Loucy (cell line): ENCODE data around the gene GALNT10.

Source experiments
- H2AFZ ChIP-seq: fragments of 200-600 bp; sonication (generic); 2 replicates; pipeline ENCODE4 v1.6.0; 2016; ENCODE audit warnings: antibody characterized with exemption, mild to moderate bottlenecking, low read length, moderate library complexity
- H3F3A ChIP-seq: fragments of 200-600 bp; 2 replicates; pipeline ENCODE4 v1.6.0; 2016; ENCODE audit warnings: antibody characterized with exemption, low read depth, mild to moderate bottlenecking
- H3K27me3 ChIP-seq: fragments of 200-600 bp; sonication (generic); 2 replicates; pipeline ENCODE4 v1.6.1; 2014; ENCODE audit warnings: low read length, mild to moderate bottlenecking; ENCODE audit not compliant: insufficient read depth, poor library complexity, severe bottlenecking
- H3K36me3 ChIP-seq: fragments of 200-600 bp; sonication (generic); 2 replicates; pipeline ENCODE4 v1.6.1; 2016; ENCODE audit warnings: low read length; ENCODE audit not compliant: insufficient read depth
- H3K4me1 ChIP-seq: fragments of 200-600 bp; sonication (generic); 2 replicates; pipeline ENCODE4 v1.5.1; 2014; ENCODE audit warnings: low read length, mild to moderate bottlenecking; ENCODE audit not compliant: insufficient read depth, poor library complexity, severe bottlenecking
- H3K4me2 ChIP-seq: fragments of 200-600 bp; sonication (generic); 2 replicates; pipeline ENCODE4 v1.6.0; 2014; ENCODE audit warnings: antibody characterized with exemption, low read length, low read depth, mild to moderate bottlenecking; ENCODE audit not compliant: poor library complexity, severe bottlenecking
- H3K4me3 ChIP-seq: fragments of 200-600 bp; sonication (generic); 2 replicates; pipeline ENCODE4 v1.5.1; 2014; ENCODE audit warnings: low read length, mild to moderate bottlenecking, mixed read lengths; ENCODE audit not compliant: poor library complexity, severe bottlenecking
- H3K79me2 ChIP-seq: fragments of 200-600 bp; sonication (generic); 2 replicates; pipeline ENCODE4 v1.6.1; 2014; ENCODE audit warnings: low read length; ENCODE audit not compliant: insufficient read depth
- H3K9ac ChIP-seq: fragments of 200-600 bp; sonication (generic); 2 replicates; pipeline ENCODE4 v1.6.0; 2014; ENCODE audit warnings: mild to moderate bottlenecking, low read depth, low read length, moderate library complexity; ENCODE audit not compliant: poor library complexity, severe bottlenecking
- H3K9me2 ChIP-seq: fragments of 200-600 bp; sonication (generic); replicated peaks from 2 replicates; pipeline ENCODE4 v1.6.1; 2016; ENCODE audit warnings: low read depth, low read length, mixed read lengths
- H3K9me3 ChIP-seq: fragments of 200-600 bp; sonication (generic); 2 replicates; pipeline ENCODE4 v1.6.1; 2014; ENCODE audit warnings: mild to moderate bottlenecking, antibody characterized with exemption, low read length, low read depth; ENCODE audit not compliant: insufficient read depth
- H4K20me1 ChIP-seq: fragments of 200-600 bp; sonication (generic); 2 replicates; pipeline ENCODE4 v1.6.0; 2014; ENCODE audit warnings: antibody characterized with exemption, low read length, mild to moderate bottlenecking; ENCODE audit not compliant: insufficient read depth, poor library complexity, severe bottlenecking
- CTCF ChIP-seq: fragments of 200-600 bp; sonication (generic); conservative IDR thresholded peaks from 2 replicates; pipeline ENCODE4 v1.5.1; 2014; ENCODE audit warnings: mild to moderate bottlenecking, antibody characterized with exemption, low read length
- EZH2phosphoT487 ChIP-seq: fragments of 200-600 bp; IDR thresholded peaks from 2 replicates; pipeline ENCODE4 v1.6.1; 2018; ENCODE audit warnings: antibody characterized with exemption, mild to moderate bottlenecking, moderate library complexity, borderline replicate concordance

Gene GALNT10

GRCh38 chr5:154236011-154236410, 45.5 kb downstream of the GALNT10 start:
- Histone ChIP-seq H3K9ac (no peak overlapping the region), H4K20me1 (no peaks in the 10 kb centered on the region), H3K4me1 (peaks cover 69% of the 10 kb centered on the region), H3K79me2 (peaks cover 22% of the 10 kb centered on the region; the same call in 1 of the 2 replicates), H3K4me3 (peak overlapping the region; percentile 44), H3K4me2 (peak overlapping the region; percentile 75), H3K36me3 (no peaks in the 10 kb centered on the region), H3K9me2 (no peaks in the 10 kb centered on the region), H3F3A (no peaks in the 10 kb centered on the region), H2AFZ (no peak overlapping the region), H3K27me3 (no peaks in the 10 kb centered on the region), H3K9me3 (no peaks in the 10 kb centered on the region)
- no peak for TF ChIP-seq EZH2phosphoT487
- TF ChIP-seq CTCF, result no peak

- peak overlapping the region; percentile 36 for H3K9ac ChIP-seq
- TF ChIP-seq EZH2phosphoT487, result no peak
- TF ChIP-seq CTCF, result no peak
- H3K36me3 ChIP-seq, result no peaks in the 10 kb centered on the region
- no peaks in the 10 kb centered on the region for H3F3A ChIP-seq
- peak overlapping the region; percentile 75 for H3K4me2 ChIP-seq
- H3K79me2 ChIP-seq, result peaks cover 22% of the 10 kb centered on the region; the same call in 1 of the 2 replicates
- no peak overlapping the region for H2AFZ ChIP-seq
- peak overlapping the region; percentile 44 for H3K4me3 ChIP-seq
- no peaks in the 10 kb centered on the region for H3K9me3 ChIP-seq
- no peaks in the 10 kb centered on the region for H3K9me2 ChIP-seq
- H4K20me1 ChIP-seq, result no peaks in the 10 kb centered on the region
- H3K27me3 ChIP-seq, result no peaks in the 10 kb centered on the region
- H3K4me1 ChIP-seq, result peaks cover 69% of the 10 kb centered on the region
Observed at GRCh38 chr5:154236536-154237375, 46.2 kb downstream of the GALNT10 start.

GRCh38 chr5:154237376-154237743, 46.8 kb downstream of the GALNT10 start:
- Histone ChIP-seq H3K4me2 (peak overlapping the region; percentile 75), H4K20me1 (no peaks in the 10 kb centered on the region), H3K79me2 (peaks cover 22% of the 10 kb centered on the region; the same call in 1 of the 2 replicates), H3K4me3 (no peak overlapping the region), H3K9ac (no peak overlapping the region), H3K4me1 (peaks cover 69% of the 10 kb centered on the region), H3K9me2 (no peaks in the 10 kb centered on the region), H3F3A (no peaks in the 10 kb centered on the region), H3K9me3 (no peaks in the 10 kb centered on the region), H2AFZ (no peak overlapping the region), H3K36me3 (no peaks in the 10 kb centered on the region), H3K27me3 (no peaks in the 10 kb centered on the region)
- no peak for TF ChIP-seq EZH2phosphoT487
- no peak for TF ChIP-seq CTCF
